GM23248 (cell line): Measurements from ENCODE around the gene GIGYF1. TPM values are rescaled to one million over a fixed set of nuclear protein-coding genes. Genes with fewer than 3 reads are reported as not detected.
A peak's percentile ranks its signal among the peaks of the same experiment; 100 is the strongest.

Experiments used
- DNase-seq: peaks from one replicate; pipeline ENCODE4 v3.0.0-alpha.2; 2015
- H2AFZ ChIP-seq: fragments of 200-600 bp; sonication (generic); 2 replicates; pipeline ENCODE4 v1.6.1; 2016; ENCODE audit warnings: antibody characterized with exemption
- H3F3A ChIP-seq: fragments of 200-600 bp; sonication (generic); 2 replicates; pipeline ENCODE4 v1.6.1; 2016; ENCODE audit warnings: mild to moderate bottlenecking, antibody characterized with exemption, mixed run types; ENCODE audit not compliant: insufficient read depth
- H3K27ac ChIP-seq: fragments of 200-600 bp; sonication (generic); 2 replicates; pipeline ENCODE4 v1.5.1; 2016; ENCODE audit warnings: mild to moderate bottlenecking
- H3K27me3 ChIP-seq: fragments of 200-600 bp; sonication (generic); replicated peaks from 2 replicates; pipeline ENCODE4 v1.6.1; 2016; ENCODE audit warnings: mild to moderate bottlenecking; ENCODE audit not compliant: insufficient read depth
- H3K36me3 ChIP-seq: fragments of 200-600 bp; sonication (generic); 2 replicates; pipeline ENCODE4 v1.6.1; 2016; ENCODE audit warnings: low read depth, mild to moderate bottlenecking
- H3K4me1 ChIP-seq: fragments of 200-600 bp; sonication (generic); 2 replicates; pipeline ENCODE4 v1.6.1; 2016; ENCODE audit warnings: mild to moderate bottlenecking; ENCODE audit not compliant: insufficient read depth
- H3K4me2 ChIP-seq: fragments of 200-600 bp; sonication (generic); one replicate; pipeline ENCODE4 v1.6.1; 2016; ENCODE audit warnings: mild to moderate bottlenecking; ENCODE audit not compliant: unreplicated experiment
- H3K4me3 ChIP-seq: fragments of 200-600 bp; sonication (generic); 2 replicates; pipeline ENCODE4 v1.5.1; 2016; ENCODE audit warnings: mild to moderate bottlenecking
- H3K79me2 ChIP-seq: fragments of 200-600 bp; sonication (generic); 2 replicates; pipeline ENCODE4 v1.6.1; 2016; ENCODE audit warnings: mild to moderate bottlenecking; ENCODE audit not compliant: insufficient read depth
- H3K9ac ChIP-seq: fragments of 200-600 bp; sonication (generic); 2 replicates; pipeline ENCODE4 v1.6.1; 2016; ENCODE audit warnings: mild to moderate bottlenecking
- H3K9me2 ChIP-seq: fragments of 200-600 bp; sonication (generic); 2 replicates; pipeline ENCODE4 v1.6.1; 2016; ENCODE audit warnings: mixed run types, mild to moderate bottlenecking, moderate library complexity; ENCODE audit not compliant: insufficient read depth
- H3K9me3 ChIP-seq: fragments of 200-600 bp; sonication (generic); one replicate; pipeline ENCODE4 v1.6.1; 2017; ENCODE audit warnings: low read depth
- H4K20me1 ChIP-seq: fragments of 200-600 bp; sonication (generic); 2 replicates; pipeline ENCODE4 v1.6.0; 2016; ENCODE audit not compliant: insufficient read depth
- EZH2 ChIP-seq: fragments of 200-600 bp; sonication (generic); IDR thresholded peaks from 2 replicates; pipeline ENCODE4 v1.6.1; 2018; ENCODE audit warnings: antibody characterized with exemption, mild to moderate bottlenecking; ENCODE audit not compliant: insufficient read depth, poor library complexity, severe bottlenecking
- EZH2phosphoT487 ChIP-seq: fragments of 200-600 bp; sonication (generic); IDR thresholded peaks from 2 replicates; pipeline ENCODE4 v1.6.1; 2018; ENCODE audit warnings: antibody characterized with exemption, moderate library complexity, mild to moderate bottlenecking, low read depth; ENCODE audit not compliant: insufficient read depth
- WGBS, 2 experiments: methylation state at CpG; one replicate each; pipeline ENCODE4 v1.1.6; 2015 to 2017; ENCODE audit warnings: low lambda C conversion rate in 2 of 2, low coverage in 1 of 2; ENCODE audit errors: missing lambda C conversion rate in 2 of 2; 5-methylcytosine and 5-hydroxymethylcytosine counted together
- in situ Hi-C: fragments of 300-500 bp; cut with MboI; formaldehyde crosslinking; loops from 2 replicates; pipeline ENCODE4 v1.15.0; 2020
- polyA plus RNA-seq: library from polyadenylated mRNA; unstranded; fragments of >200 nt; fragmentation: Nextera tagmentation; extraction: Ambion mirVana; gene quantifications from 2 replicates; pipeline ENCODE4 v1.2.1, GENCODE V29; 2016
- total RNA-seq: library from RNA; depleted of rRNA; stranded (reverse); fragments of >200 nt; shearing (Covaris generic); gene quantifications from 2 replicates; pipeline ENCODE4 v1.2.3, GENCODE V29; 2014

Gene GIGYF1
- total and polyA plus RNA-seq, 2 experiments from 2014 or later, result 7.4 to 15.6 TPM

- Histone ChIP-seq H3K27ac (no peak overlapping the region), H3K79me2 (peaks cover 60% of the 10 kb centered on the region), H3K9me2 (no peaks in the 10 kb centered on the region), H3K9ac (no peak overlapping the region), H4K20me1 (peaks cover 6% of the 10 kb centered on the region; the same call in 1 of the 2 replicates), H3F3A (peaks cover 14% of the 10 kb centered on the region), H3K4me2 (no peak overlapping the region), H3K36me3 (no peaks in the 10 kb centered on the region; the same call in 1 of the 2 replicates), H3K4me1 (peaks cover 17% of the 10 kb centered on the region), H3K9me3 (no peaks in the 10 kb centered on the region), H3K4me3 (no peak overlapping the region), H3K27me3 (no peaks in the 10 kb centered on the region), H2AFZ (no peak overlapping the region)
- WGBS, 2 experiments, result 80 to 85% methylated on average over 13 to 18 of the region's 18 CpGs
- in situ Hi-C loops, result loop anchor here (10.0 kb wide), 1 partner anchor 215 kb away; the partner anchor contains the start of gene TSC22D4
- TF ChIP-seq EZH2phosphoT487, result no peak
- TF ChIP-seq EZH2, result no peak
- no peak for DNase-seq
Observed at GRCh38 chr7:100689230-100690135, 4.6 kb downstream of the GIGYF1 start.

GRCh38 chr7:100688326-100688860 lies 5.7 kb downstream of the GIGYF1 start:
- WGBS, 2 experiments, result 75 to 78% methylated on average over 14 to 16 of the region's 16 CpGs
- H3F3A ChIP-seq, result peaks cover 14% of the 10 kb centered on the region
- no peak overlapping the region for H3K4me2 ChIP-seq
- no peaks in the 10 kb centered on the region for H3K9me3 ChIP-seq
- H2AFZ ChIP-seq, result no peak overlapping the region
- no peak for DNase-seq
- H3K4me3 ChIP-seq, result no peak overlapping the region
- H3K27ac ChIP-seq, result no peak overlapping the region
- peaks cover 57% of the 10 kb centered on the region for H3K79me2 ChIP-seq
- H3K9ac ChIP-seq, result 0 out of 2 replicates have a peak overlapping the region, but pooled peaks have one; percentile 31
- H3K27me3 ChIP-seq, result no peaks in the 10 kb centered on the region
- H3K4me1 ChIP-seq, result peaks cover 17% of the 10 kb centered on the region
- H3K36me3 ChIP-seq, result no peaks in the 10 kb centered on the region; the same call in 1 of the 2 replicates
- peaks cover 6% of the 10 kb centered on the region; the same call in 1 of the 2 replicates for H4K20me1 ChIP-seq
- TF ChIP-seq EZH2 (no peak), EZH2phosphoT487 (no peak)
- H3K9me2 ChIP-seq, result no peaks in the 10 kb centered on the region
- in situ Hi-C loops, result no loop called here

GRCh38 chr7:100687751-100688300 lies 6.2 kb downstream of the GIGYF1 start:
- Histone ChIP-seq H3K79me2 (peaks cover 52% of the 10 kb centered on the region), H3K9ac (peak overlapping the region; percentile 31; the same call in 1 of the 2 replicates), H3K4me2 (no peak overlapping the region), H3K27me3 (no peaks in the 10 kb centered on the region), H4K20me1 (peaks cover 6% of the 10 kb centered on the region; the same call in 1 of the 2 replicates), H3K9me2 (no peaks in the 10 kb centered on the region), H3K36me3 (no peaks in the 10 kb centered on the region; the same call in 1 of the 2 replicates), H3F3A (peaks cover 10% of the 10 kb centered on the region), H2AFZ (no peak overlapping the region), H3K9me3 (no peaks in the 10 kb centered on the region), H3K4me3 (no peak overlapping the region), H3K4me1 (peaks cover 17% of the 10 kb centered on the region), H3K27ac (no peak overlapping the region)
- TF ChIP-seq EZH2, result no peak
- no peak for TF ChIP-seq EZH2phosphoT487
- in situ Hi-C loops, result no loop called here
- DNase-seq, result peak; percentile 70
- 70 to 74% methylated on average over 18 to 25 of the region's 25 CpGs for WGBS, 2 experiments

- Histone ChIP-seq H3K36me3 (no peaks in the 10 kb centered on the region; the same call in 1 of the 2 replicates), H3K27me3 (no peaks in the 10 kb centered on the region), H3K4me2 (no peak overlapping the region), H4K20me1 (peaks cover 6% of the 10 kb centered on the region; the same call in 1 of the 2 replicates), H3K9me2 (no peaks in the 10 kb centered on the region), H3K27ac (no peak overlapping the region), H3K9ac (no peak overlapping the region), H3K4me1 (peaks cover 13% of the 10 kb centered on the region), H3K4me3 (no peak overlapping the region), H2AFZ (no peak overlapping the region), H3K9me3 (no peaks in the 10 kb centered on the region), H3K79me2 (peaks cover 46% of the 10 kb centered on the region), H3F3A (peaks cover 4% of the 10 kb centered on the region; the same call in 1 of the 2 replicates)
- WGBS, 2 experiments, result 89 to 99% methylated on average over 10 to 22 of the region's 22 CpGs
- in situ Hi-C loops, result no loop called here
- DNase-seq, result no peak
- no peak for TF ChIP-seq EZH2phosphoT487
Observed at GRCh38 chr7:100687261-100687660, 6.8 kb downstream of the GIGYF1 start.
